Measurements from ENCODE around the gene REX1BD. TPM values are rescaled to one million over a fixed set of nuclear protein-coding genes. Genes with fewer than 3 reads are reported as not detected.

Gene REX1BD
- total RNA-seq, 1 experiment from 2014 or later: 72.3 TPM

- Histone ChIP-seq H2BK5ac (ENCODE audit: insufficient read length, low read length) (no peak overlapping the region), H2BK12ac (ENCODE audit: insufficient read length, low read depth, low read length) (no peak overlapping the region), H2AK5ac (ENCODE audit: insufficient read length, low read length) (no peak overlapping the region), H3K23me2 (ENCODE audit: insufficient read length, low read depth, low read length, poor library complexity, severe bottlenecking) (peaks cover 8% of the 10 kb centered on the region), H2AFZ (ENCODE audit: low read length) (no peak overlapping the region), H3K4ac (ENCODE audit: low read depth, low read length) (no peak overlapping the region), H3K56ac (ENCODE audit: insufficient read length, low read depth, low read length) (no peak overlapping the region), H3K23ac (ENCODE audit: insufficient read length, low read depth, low read length) (no peak overlapping the region), H3K79me2 (ENCODE audit: insufficient read depth, low read length) (no peaks in the 10 kb centered on the region), H3K14ac (ENCODE audit: insufficient read depth, low read length) (no peak overlapping the region; the same call in 1 of the 2 replicates), H4K91ac (ENCODE audit: insufficient read length, low read depth, low read length) (no peak overlapping the region), H4K8ac (replicated peaks; ENCODE audit: insufficient read length, low read depth, low read length) (no peak overlapping the region), H2BK120ac (ENCODE audit: low read depth, low read length, poor library complexity, severe bottlenecking) (no peak overlapping the region), H2BK20ac (ENCODE audit: low read depth, low read length, poor library complexity, severe bottlenecking) (no peak overlapping the region), H4K5ac (ENCODE audit: insufficient read length, low read depth, low read length) (no peak overlapping the region), H3K4me1 (ENCODE audit: insufficient read depth, low read length) (0 out of 2 replicates have a peak, but pooled peaks cover 2% of the 10 kb centered on the region), H3K9me3 (ENCODE audit: control insufficient read depth, low read depth, low read length) (no peaks in the 10 kb centered on the region), H3K27ac (ENCODE audit: insufficient read length, low read depth, low read length) (no peak overlapping the region), H3K4me2 (ENCODE audit: insufficient read depth, insufficient read length, low read length) (peak overlapping the region; percentile 81), H2BK15ac (ENCODE audit: low read depth, low read length) (no peak overlapping the region), H3K9ac (ENCODE audit: extremely low read depth, insufficient read length, low read length) (peak overlapping the region; percentile 78), H3K27me3 (ENCODE audit: insufficient read depth, low read length) (no peaks in the 10 kb centered on the region), H3K79me1 (ENCODE audit: insufficient read depth, low read depth, low read length, poor library complexity, severe bottlenecking) (peaks cover 3% of the 10 kb centered on the region), H3T11ph (ENCODE audit: low read length) (no peak overlapping the region), H4K20me1 (ENCODE audit: control insufficient read depth, insufficient read depth, insufficient read length) (no peaks in the 10 kb centered on the region), H3K18ac (ENCODE audit: insufficient read length, low read depth, low read length) (peak overlapping the region; percentile 29)
- peaks cover 12% of the 10 kb centered on the region in 2 experiments for H3K4me1 Mint-ChIP-seq
- peak overlapping the region; percentile 80 to 88 for H3K4me3 Mint-ChIP-seq
- H3K36me3 Mint-ChIP-seq (ENCODE audit: insufficient read depth in 1 of 3, low read depth in 3 of 3): peaks cover 13 to 42% (median 42%) of the 10 kb centered on the region in 3 experiments; a peak in 6 of 7 replicates
- TF ChIP-seq, protein P1, sequence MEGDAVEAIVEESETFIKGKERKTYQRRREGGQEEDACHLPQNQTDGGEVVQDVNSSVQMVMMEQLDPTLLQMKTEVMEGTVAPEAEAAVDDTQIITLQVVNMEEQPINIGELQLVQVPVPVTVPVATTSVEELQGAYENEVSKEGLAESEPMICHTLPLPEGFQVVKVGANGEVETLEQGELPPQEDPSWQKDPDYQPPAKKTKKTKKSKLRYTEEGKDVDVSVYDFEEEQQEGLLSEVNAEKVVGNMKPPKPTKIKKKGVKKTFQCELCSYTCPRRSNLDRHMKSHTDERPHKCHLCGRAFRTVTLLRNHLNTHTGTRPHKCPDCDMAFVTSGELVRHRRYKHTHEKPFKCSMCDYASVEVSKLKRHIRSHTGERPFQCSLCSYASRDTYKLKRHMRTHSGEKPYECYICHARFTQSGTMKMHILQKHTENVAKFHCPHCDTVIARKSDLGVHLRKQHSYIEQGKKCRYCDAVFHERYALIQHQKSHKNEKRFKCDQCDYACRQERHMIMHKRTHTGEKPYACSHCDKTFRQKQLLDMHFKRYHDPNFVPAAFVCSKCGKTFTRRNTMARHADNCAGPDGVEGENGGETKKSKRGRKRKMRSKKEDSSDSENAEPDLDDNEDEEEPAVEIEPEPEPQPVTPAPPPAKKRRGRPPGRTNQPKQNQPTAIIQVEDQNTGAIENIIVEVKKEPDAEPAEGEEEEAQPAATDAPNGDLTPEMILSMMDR (conservative IDR thresholded peaks at IDR 0.05): no peak
- peak overlapping the region; percentile 92 to 96 (median 93); a peak in 6 of 7 replicates for H3K27ac Mint-ChIP-seq
- peak; percentile 40 for DNase-seq
- WGBS (ENCODE audit: extremely low coverage, insufficient read length, low lambda C conversion rate): no CpG with 5 or more reads among the region's 11 CpGs
- H3K9me3 Mint-ChIP-seq: no peaks in the 10 kb centered on the region
- H3K27me3 Mint-ChIP-seq (ENCODE audit: low read depth): no peaks in the 10 kb centered on the region
These were observed 46.3 kb upstream of the REX1BD start for GRCh38 chr19:18541992-18542940.

Data from H9 (cell line).